Fibroblast of upper back skin (primary cell): Measurements from ENCODE around the gene ATP8A2.
A peak's percentile ranks its signal among the peaks of the same experiment; 100 is the strongest.
"Not testable (repeated sequence)": the region's sequence is repeated elsewhere in the genome, so short reads cannot be mapped to it uniquely, and the experiment has no call there.

ENCODE experiments used
- DNase-seq: peaks from one replicate; pipeline ENCODE4 v3.0.0-alpha.2; 2013

Gene ATP8A2

GRCh38 chr13:25939961-25940687 lies 568.4 kb downstream of the ATP8A2 start:
- no peak for DNase-seq

- no peak for DNase-seq
These were observed 571.3 kb downstream of the ATP8A2 start for GRCh38 chr13:25943081-25943480.

GRCh38 chr13:25943658-25944057 lies 571.9 kb downstream of the ATP8A2 start:
- DNase-seq: peak; percentile 37

- peak; percentile 58 for DNase-seq
These were observed 573.8 kb downstream of the ATP8A2 start for GRCh38 chr13:25945596-25945995.

- DNase-seq: no peak
These were observed 574.5 kb downstream of the ATP8A2 start for GRCh38 chr13:25946321-25946720.

GRCh38 chr13:25948910-25949309 lies 577.1 kb downstream of the ATP8A2 start:
- no peak for DNase-seq

- no peak for DNase-seq
These were observed 580.1 kb downstream of the ATP8A2 start for GRCh38 chr13:25951831-25952230.

GRCh38 chr13:25954080-25954479 lies 582.3 kb downstream of the ATP8A2 start:
- DNase-seq: not testable (repeated sequence)

- DNase-seq: not testable (repeated sequence)
These were observed 583.2 kb downstream of the ATP8A2 start for GRCh38 chr13:25954943-25955342.

- DNase-seq: no peak
These were observed 587.2 kb downstream of the ATP8A2 start for GRCh38 chr13:25958986-25959385.

GRCh38 chr13:25961294-25961693 lies 589.5 kb downstream of the ATP8A2 start:
- DNase-seq: no peak

GRCh38 chr13:25963674-25964073 lies 591.9 kb downstream of the ATP8A2 start:
- DNase-seq: no peak

- no peak for DNase-seq
These were observed 593.8 kb downstream of the ATP8A2 start for GRCh38 chr13:25965596-25965995.

- DNase-seq: no peak
These were observed 594.3 kb downstream of the ATP8A2 start for GRCh38 chr13:25966086-25966485.

- no peak for DNase-seq
These were observed 595.4 kb downstream of the ATP8A2 start for GRCh38 chr13:25967144-25967543.

GRCh38 chr13:25971047-25971446 lies 599.3 kb downstream of the ATP8A2 start:
- DNase-seq: no peak

- peak; percentile 5 for DNase-seq
These were observed 599.8 kb downstream of the ATP8A2 start for GRCh38 chr13:25971459-25972145.

- DNase-seq: no peak
These were observed 601.3 kb downstream of the ATP8A2 start for GRCh38 chr13:25973085-25973484.

GRCh38 chr13:25973576-25973975 lies 601.8 kb downstream of the ATP8A2 start:
- DNase-seq: no peak

GRCh38 chr13:25977216-25977615 lies 605.4 kb downstream of the ATP8A2 start:
- no peak for DNase-seq

- DNase-seq: no peak
These were observed 605.9 kb downstream of the ATP8A2 start for GRCh38 chr13:25977671-25978070.

- DNase-seq: no peak
These were observed 607.2 kb downstream of the ATP8A2 start for GRCh38 chr13:25978961-25979360.

GRCh38 chr13:25979371-25979770 lies 607.6 kb downstream of the ATP8A2 start:
- DNase-seq: no peak

- DNase-seq: peak; percentile 18
These were observed 608.5 kb downstream of the ATP8A2 start for GRCh38 chr13:25980255-25980654.

- no peak for DNase-seq
These were observed 609.3 kb downstream of the ATP8A2 start for GRCh38 chr13:25981060-25981459.
